Ovary (tissue), 9 donors: ENCODE results near the gene MT1G. TPM values are rescaled to one million over a fixed set of nuclear protein-coding genes. Genes with fewer than 3 reads are reported as not detected.

Source experiments
- DNase-seq, 5 donors: peaks; one replicate each; pipeline ENCODE4 v3.0.0-alpha.2; 2019 to 2020
- H3K27ac ChIP-seq, 2 donors: fragments of 200-600 bp; one replicate each; pipeline versions ENCODE4 v1.5.1 to v1.8.0; 2019 to 2022
- H3K27me3 ChIP-seq: fragments of 200-600 bp; one replicate; pipeline ENCODE4 v1.8.0; 2022
- H3K36me3 ChIP-seq: fragments of 200-600 bp; sonication (generic); one replicate; pipeline ENCODE4 v1.5.1; 2019
- H3K4me1 ChIP-seq: one replicate; pipeline ENCODE4 v1.8.1; 2013; ENCODE audit warnings: mild to moderate bottlenecking, moderate library complexity; ENCODE audit not compliant: insufficient read depth
- H3K4me3 ChIP-seq: fragments of 200-600 bp; sonication (generic); one replicate; pipeline ENCODE4 v1.5.1; 2017
- H3K9me3 ChIP-seq, 2 donors: fragments of 200-600 bp in 1 of 2; sonication (generic) in 1 of 2; one replicate each; pipeline versions ENCODE4 v1.5.1 to v1.8.1; 2013 to 2019; ENCODE audit warnings: mild to moderate bottlenecking in 1 of 2, moderate library complexity in 1 of 2
- EP300 ChIP-seq: sonication (generic); formaldehyde crosslinking; IDR thresholded peaks from one replicate; pipeline ENCODE4 v1.6.1; 2017; ENCODE audit warnings: antibody characterized with exemption
- POLR2A ChIP-seq: fragments of 450-650 bp; IDR thresholded peaks from one replicate; pipeline ENCODE4 v1.6.1; 2017; ENCODE audit warnings: antibody characterized with exemption, mild to moderate bottlenecking, moderate library complexity
- WGBS, 3 donors: extraction: QIAGEN DNeasy Blood & Tissue Kit in 1 of 3; methylation state at CpG; one replicate each; pipeline versions ENCODE4 v1.1.5 to v1.1.7; 2013 to 2017; 5-methylcytosine and 5-hydroxymethylcytosine counted together
- intact Hi-C, 4 donors: fragments of 100-400 bp; cut with DNase I; formaldehyde crosslinking; loops; one replicate each; pipeline versions ENCODE4 v1.11.0 to v1.15.1; 2022 to 2023
- polyA plus RNA-seq, 2 donors: library from polyadenylated mRNA; stranded (reverse); fragments of 200-250 nt in 1 of 2; fragments of 350-450 nt in 1 of 2; fragmentation: Illumina TruSeq in 1 of 2; extraction: RNeasy Lipid Tissue Mini Kit (QIAGEN cat#74804) in 1 of 2; gene quantifications; one replicate each; pipeline ENCODE4 v1.2.3, GENCODE V29; 2013 to 2014
- total RNA-seq, 7 donors: library from RNA; depleted of rRNA in 2 of 7; stranded (reverse); fragments of >200 nt in 2 of 7; fragmentation: NEBNext Ultra II Directional in 3 of 7; extraction: Animal tissue kit (Norgen Biotek cat#: 25700) in 3 of 7; gene quantifications; one replicate each; pipeline versions ENCODE4 v1.1.0 to v1.2.4, GENCODE V29; 2016 to 2023
- TF ChIP-seq, protein P1 (sequence below), 3 donors: fragments of 450-650 bp in 2 of 3; fragments of 200-600 bp in 1 of 3; IDR thresholded peaks; one replicate each; pipeline versions ENCODE4 v1.5.1 to v1.8.0; 2016 to 2022; ENCODE audit warnings: antibody characterized with exemption in 3 of 3, mild to moderate bottlenecking in 1 of 3
- donor health status: DM: no; HTN: no; CAD: no; lungs with moderate emphysema.
- donor health status: DM: no; HTN: no; CAD: no.
- donor health status: Bipolar disorder and iron deficiency.
- donor health status: DM: yes; HTN: yes; CAD: no.
- donor health status: DM: no; HTN: no; CAD: no.
- donor health status: DM: yes; HTN: yes; CAD: no.

Gene MT1G
- total and polyA plus RNA-seq, 9 donors, result 1.00 to 6.9 (median 3.9) TPM; not detected in 3

DNA sequence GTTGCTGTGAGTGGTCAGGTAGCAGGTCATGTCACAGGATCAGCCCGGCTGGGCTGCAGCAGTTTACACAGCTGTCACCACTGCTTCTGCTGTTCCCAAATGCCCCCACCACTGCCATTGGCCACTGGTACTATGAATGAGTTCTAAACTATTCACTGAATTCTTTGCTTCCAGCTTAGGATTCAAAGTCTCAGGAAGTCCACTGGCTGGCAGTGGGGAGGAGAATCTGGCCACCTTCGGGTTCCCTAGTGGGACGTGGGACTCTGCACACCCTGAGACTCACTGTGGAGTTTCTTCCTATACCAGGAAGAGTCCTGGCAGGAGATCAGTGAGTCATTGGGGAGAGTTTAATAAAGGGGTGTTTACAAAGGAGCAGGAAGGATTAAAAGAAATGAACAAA is 21.3 kb upstream of the MT1G start:
- Histone ChIP-seq H3K27ac (no peak overlapping the region), H3K27me3 (no peaks in the 10 kb centered on the region), H3K36me3 (no peaks in the 10 kb centered on the region), H3K4me3 (no peak overlapping the region), H3K4me1 (peaks cover 3% of the 10 kb centered on the region), H3K9me3 (no peaks in the 10 kb centered on the region)
- TF ChIP-seq, protein P1, sequence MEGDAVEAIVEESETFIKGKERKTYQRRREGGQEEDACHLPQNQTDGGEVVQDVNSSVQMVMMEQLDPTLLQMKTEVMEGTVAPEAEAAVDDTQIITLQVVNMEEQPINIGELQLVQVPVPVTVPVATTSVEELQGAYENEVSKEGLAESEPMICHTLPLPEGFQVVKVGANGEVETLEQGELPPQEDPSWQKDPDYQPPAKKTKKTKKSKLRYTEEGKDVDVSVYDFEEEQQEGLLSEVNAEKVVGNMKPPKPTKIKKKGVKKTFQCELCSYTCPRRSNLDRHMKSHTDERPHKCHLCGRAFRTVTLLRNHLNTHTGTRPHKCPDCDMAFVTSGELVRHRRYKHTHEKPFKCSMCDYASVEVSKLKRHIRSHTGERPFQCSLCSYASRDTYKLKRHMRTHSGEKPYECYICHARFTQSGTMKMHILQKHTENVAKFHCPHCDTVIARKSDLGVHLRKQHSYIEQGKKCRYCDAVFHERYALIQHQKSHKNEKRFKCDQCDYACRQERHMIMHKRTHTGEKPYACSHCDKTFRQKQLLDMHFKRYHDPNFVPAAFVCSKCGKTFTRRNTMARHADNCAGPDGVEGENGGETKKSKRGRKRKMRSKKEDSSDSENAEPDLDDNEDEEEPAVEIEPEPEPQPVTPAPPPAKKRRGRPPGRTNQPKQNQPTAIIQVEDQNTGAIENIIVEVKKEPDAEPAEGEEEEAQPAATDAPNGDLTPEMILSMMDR (IDR thresholded peaks at IDR 0.05), result no peak
- no peak for TF ChIP-seq POLR2A
- no peak for TF ChIP-seq EP300
- 72 to 81% (median 74%) methylated on average over 3 of the region's 3 CpGs for WGBS, 3 donors
- DNase-seq, result no peak
- intact Hi-C loops, result loop anchor here in 1 of 4 donors (10.0 kb wide), 1 partner anchor 104 kb away; the partner anchor contains the start of gene MT3

GRCh38 chr16:56688762-56689161 is 20.9 kb upstream of the MT1G start:
- H3K4me1 ChIP-seq, result peaks cover 3% of the 10 kb centered on the region
- no peaks in the 10 kb centered on the region for H3K36me3 ChIP-seq
- H3K27ac ChIP-seq, result no peak overlapping the region
- no peaks in the 10 kb centered on the region for H3K9me3 ChIP-seq
- no peak overlapping the region for H3K4me3 ChIP-seq
- WGBS, 3 donors, result 17 to 29% (median 22%) methylated on average over 1 of the region's 1 CpG
- intact Hi-C loops, result loop anchor here in 1 of 4 donors (10.0 kb wide), 1 partner anchor 104 kb away; the partner anchor contains the start of gene MT3
- TF ChIP-seq EP300 (no peak), POLR2A (no peak)
- TF ChIP-seq, protein P1 (IDR thresholded peaks at IDR 0.05), result no peak
- no peak for DNase-seq
- H3K27me3 ChIP-seq, result no peaks in the 10 kb centered on the region

- no peak for DNase-seq
- intact Hi-C loops, result loop anchor here in 1 of 4 donors (10.0 kb wide), 1 partner anchor 102 kb away; the partner anchor contains the start of gene MT3
- peaks cover 11% of the 10 kb centered on the region for H3K4me1 ChIP-seq
- H3K27me3 ChIP-seq, result no peaks in the 10 kb centered on the region
- 89 to 97% (median 96%) methylated on average over 7 of the region's 7 CpGs for WGBS, 3 donors
- H3K36me3 ChIP-seq, result no peaks in the 10 kb centered on the region
- H3K27ac ChIP-seq, result no peak overlapping the region
- TF ChIP-seq, protein P1 (IDR thresholded peaks at IDR 0.05), result no peak
- no peak for TF ChIP-seq POLR2A
- no peak for TF ChIP-seq EP300
- H3K4me3 ChIP-seq, result no peak overlapping the region
- no peaks in the 10 kb centered on the region for H3K9me3 ChIP-seq
Observed at GRCh38 chr16:56686758-56687157, 18.9 kb upstream of the MT1G start.

GRCh38 chr16:56684926-56685590 is 17.2 kb upstream of the MT1G start:
- Histone ChIP-seq H3K9me3 (no peaks in the 10 kb centered on the region), H3K4me1 (peaks cover 14% of the 10 kb centered on the region), H3K36me3 (no peaks in the 10 kb centered on the region), H3K27me3 (no peaks in the 10 kb centered on the region), H3K4me3 (no peak overlapping the region), H3K27ac (no peak overlapping the region)
- TF ChIP-seq POLR2A (no peak), EP300 (no peak)
- TF ChIP-seq, protein P1 (IDR thresholded peaks at IDR 0.05), result no peak
- intact Hi-C loops, result loop anchor here in 1 of 4 donors (10.0 kb wide), 1 partner anchor 100 kb away; the partner anchor contains the start of gene MT3
- DNase-seq, result no peak
- 79 to 90% (median 89%) methylated on average over 4 of the region's 4 CpGs for WGBS, 3 donors
